Progenitor cell of endocrine pancreas (in vitro differentiated cells): ENCODE results near the gene NEU1. TPM values are rescaled to one million over a fixed set of nuclear protein-coding genes. Genes with fewer than 3 reads are reported as not detected.
A peak's percentile ranks its signal among the peaks of the same experiment; 100 is the strongest.

Experiments used
- DNase-seq: peaks from one replicate; pipeline ENCODE4 v3.0.0; 2021; ENCODE audit warnings: low spot score; ENCODE audit not compliant: unreplicated experiment
- H3K27ac Mint-ChIP-seq: 2 replicates; pipeline ENCODE4 v1.8.0; 2021; ENCODE audit warnings: mild to moderate bottlenecking, moderate library complexity, mixed read lengths
- H3K27me3 Mint-ChIP-seq: 2 replicates; pipeline ENCODE4 v1.8.0; 2021; ENCODE audit warnings: mixed read lengths
- H3K36me3 Mint-ChIP-seq: 2 replicates; pipeline ENCODE4 v1.8.0; 2022; ENCODE audit warnings: mixed read lengths; ENCODE audit not compliant: insufficient read depth
- H3K4me1 Mint-ChIP-seq: 2 replicates; pipeline ENCODE4 v1.8.0; 2021; ENCODE audit warnings: low read depth, mixed read lengths
- H3K4me3 Mint-ChIP-seq: 2 replicates; pipeline ENCODE4 v1.8.0; 2021; ENCODE audit warnings: low read depth, mild to moderate bottlenecking, moderate library complexity, mixed read lengths
- H3K9me3 Mint-ChIP-seq: 2 replicates; pipeline ENCODE4 v1.8.0; 2021; ENCODE audit warnings: low read depth, mixed read lengths
- CTCF ChIP-seq: fragments of 200-600 bp; sonication (generic); IDR thresholded peaks from one replicate; pipeline ENCODE4 v1.5.0; 2021; ENCODE audit warnings: antibody characterized with exemption, mild to moderate bottlenecking; ENCODE audit not compliant: unreplicated experiment
- total RNA-seq: library from RNA; stranded (reverse); gene quantifications from 2 replicates; pipeline ENCODE4 v1.2.1, GENCODE V29; 2021

NEU1 gene
- total RNA-seq, 1 donor from 2014 or later = 52.4 TPM

- Mint-ChIP-seq H3K36me3 (peaks cover 8% of the 10 kb centered on the region), H3K9me3 (no peaks in the 10 kb centered on the region), H3K4me1 (peaks cover 29% of the 10 kb centered on the region), H3K4me3 (peak overlapping the region; percentile 94), H3K27me3 (no peaks in the 10 kb centered on the region), H3K27ac (no peak overlapping the region)
- no peak for TF ChIP-seq CTCF
- DNase-seq = no peak
These were observed 31.0 kb downstream of the NEU1 start for GRCh38 chr6:31831350-31832215.

GRCh38 chr6:31830886-31831335, 31.7 kb downstream of the NEU1 start:
- TF ChIP-seq CTCF = no peak
- H3K27ac Mint-ChIP-seq = peak overlapping the region; percentile 90
- peaks cover 27% of the 10 kb centered on the region for H3K4me1 Mint-ChIP-seq

GRCh38 chr6:31829633-31830283, 32.9 kb downstream of the NEU1 start:
- Mint-ChIP-seq H3K4me1 (peaks cover 32% of the 10 kb centered on the region), H3K9me3 (no peaks in the 10 kb centered on the region), H3K36me3 (peaks cover under 1% of the 10 kb centered on the region), H3K27ac (peak overlapping the region; percentile 90), H3K27me3 (no peaks in the 10 kb centered on the region), H3K4me3 (peak overlapping the region; percentile 94)
- TF ChIP-seq CTCF = peak; percentile 62
- no peak for DNase-seq

More at GRCh38 chr6:31830886-31831335, 31.7 kb downstream of the NEU1 start:
- no peaks in the 10 kb centered on the region for H3K9me3 Mint-ChIP-seq
- H3K4me3 Mint-ChIP-seq = peak overlapping the region; percentile 94
- H3K27me3 Mint-ChIP-seq = no peaks in the 10 kb centered on the region
- peaks cover 5% of the 10 kb centered on the region for H3K36me3 Mint-ChIP-seq
- no peak for DNase-seq

- Mint-ChIP-seq H3K27me3 (no peaks in the 10 kb centered on the region), H3K4me1 (peaks cover 39% of the 10 kb centered on the region)
- peak; percentile 94 for DNase-seq
These were observed 35.1 kb downstream of the NEU1 start, which contains the start of gene HSPA1B for GRCh38 chr6:31827286-31828079. HSPA1B (plus strand) TSS chr6:31827738; CDS start chr6:31827951, 213 bp downstream.

More at GRCh38 chr6:31827286-31828079, 35.1 kb downstream of the NEU1 start, which contains the start of gene HSPA1B:
- Mint-ChIP-seq H3K4me3 (peak within 1 kb of the TSS; percentile 91), H3K27ac (peak within 1 kb of the TSS; percentile 97), H3K36me3 (no peaks in the 10 kb centered on the region), H3K9me3 (no peaks in the 10 kb centered on the region)
- TF ChIP-seq CTCF = no peak
